ENCODE results near the gene CCDC107. TPM values are rescaled to one million over a fixed set of nuclear protein-coding genes. Genes with fewer than 3 reads are reported as not detected.

The CCDC107 gene
- total and polyA plus RNA-seq, 2 of the 13 experiments (the other 11 are each of a cell fraction or from before 2014, with no cell fraction given), result 7.1 to 15.2 TPM

GRCh38 chr9:35656831-35657545 lies 1.1 kb upstream of the CCDC107 start:
- peak overlapping the region; percentile 100 for H3K27ac ChIP-seq (ENCODE audit: extremely low read length, insufficient read depth, low read length)
- intact Hi-C loops (cut with micrococcal nuclease; ENCODE audit: unreplicated experiment), result loop anchor here (1.0 kb wide), 1 partner anchor 11 kb away; no protein-coding TSS in a partner anchor
- BruUV-seq (replicated peaks), result no TSS peak
- in situ Hi-C loops (cut with HindIII; ENCODE audit: extremely low pct_ligation_motif_present, low pct_unique_long_range_greater_than_20kb), result loop anchor here (10.0 kb wide), 1 partner anchor 542 kb away; the partner anchor contains the start of gene ATOSB
- WGBS (ENCODE audit: low lambda C conversion rate), result 16% methylated on average over 25 of the region's 25 CpGs
- no peaks in the 10 kb centered on the region; a peak in 2 of 5 replicates for H3K27me3 ChIP-seq (ENCODE audit: control insufficient read depth in 1 of 2, insufficient read depth in 2 of 2, low read length in 2 of 2)
- peak overlapping the region; percentile 98 for H3K9ac ChIP-seq (ENCODE audit: insufficient read depth, low read depth, low read length)
- peaks cover 71% of the 10 kb centered on the region for H3K4me1 ChIP-seq (ENCODE audit: insufficient read depth, low read length)
- H3K4me3 ChIP-seq (replicated peaks in 1 of 3; ENCODE audit: insufficient read depth in 1 of 3, low read depth in 2 of 3, low read length in 3 of 3), result peak overlapping the region; percentile 29 to 71 (median 57); a peak in 5 of 6 replicates
- ATAC-seq (peak; percentile 34), DNase-seq (ENCODE audit: low spot score) (peak; percentile 35), FAIRE-seq (no peak)
- no peaks in the 10 kb centered on the region for H3K9me3 ChIP-seq (ENCODE audit: low read length)
- no peaks in the 10 kb centered on the region for H4K20me1 ChIP-seq (ENCODE audit: insufficient read depth, low read length)
- peak overlapping the region; percentile 78 for H3K4me2 ChIP-seq (ENCODE audit: low read depth, low read length)
- H3K36me3 ChIP-seq (replicated peaks in 1 of 2; ENCODE audit: control insufficient read depth in 1 of 2, insufficient read depth in 2 of 2, low read length in 2 of 2), result peaks cover 5 to 6% of the 10 kb centered on the region in 2 experiments; a peak in 3 of 5 replicates
- POLR2A ChIA-PET, result interaction anchor here (1.1 to 6.3 kb wide), 12 partner anchors 10 to 495 kb away, joined by 3 to 68 read pairs (median 8); partner anchors contain the start of genes CREB3, GBA2, HINT2 and RGP1
- CTCF ChIA-PET (ENCODE audit: low intra/inter-chr PET ratio, low total read pairs), result interaction anchor here (1.7 kb wide), 1 partner anchor 11 kb away, joined by 8 read pairs; no protein-coding TSS in a partner anchor
- peak overlapping the region; percentile 52 for H2AFZ ChIP-seq (ENCODE audit: low read length)
- H3K79me2 ChIP-seq (ENCODE audit: insufficient read depth, low read length), result peaks cover 6% of the 10 kb centered on the region
- TF ChIP-seq ASH2L (IDR thresholded peaks at IDR 0.05; ENCODE audit: insufficient read length, low read depth, low read length) (peak; percentile 14), SRF (IDR thresholded peaks at IDR 0.05; ENCODE audit: low read depth, low read length) (0 out of 2 replicates have a peak, but pooled peaks have one; percentile 2), ZNF780A (CRISPR knock-in tag; IDR thresholded peaks at IDR 0.05) (peak; percentile 10; the same call in 1 of the 2 replicates), JDP2 (CRISPR knock-in tag; IDR thresholded peaks at IDR 0.05; ENCODE audit: borderline replicate concordance) (no peak), RBM22 (optimal IDR thresholded peaks at IDR 0.05; ENCODE audit: low read length) (no peak), USF2 (IDR thresholded peaks at IDR 0.05; ENCODE audit: low read depth, low read length) (no peak), USF2 (CRISPR knock-in tag; IDR thresholded peaks at IDR 0.05; ENCODE audit: borderline replicate concordance) (peak; percentile 55; the same call in 1 of the 2 replicates), ZNF567 (CRISPR knock-in tag; IDR thresholded peaks at IDR 0.05; ENCODE audit: borderline replicate concordance) (0 out of 2 replicates have a peak, but pooled peaks have one; percentile 11), MEIS1 (CRISPR knock-in tag; IDR thresholded peaks at IDR 0.05; ENCODE audit: borderline replicate concordance) (0 out of 2 replicates have a peak, but pooled peaks have one; percentile 82), ZNF12 (CRISPR knock-in tag; IDR thresholded peaks at IDR 0.05) (0 out of 2 replicates have a peak, but pooled peaks have one; percentile 5), CHD4 (IDR thresholded peaks at IDR 0.05; ENCODE audit: borderline replicate concordance, low read length) (0 out of 2 replicates have a peak, but pooled peaks have one; percentile 39), MXD3 (CRISPR knock-in tag; IDR thresholded peaks at IDR 0.05) (no peak), GLMP (CRISPR knock-in tag; IDR thresholded peaks at IDR 0.05; ENCODE audit: borderline replicate concordance) (no peak), ZNF770 (CRISPR knock-in tag; IDR thresholded peaks at IDR 0.05) (peak; percentile 64), BHLHE40 (IDR thresholded peaks at IDR 0.05; ENCODE audit: low read length) (peak; percentile 80)
